Measurements from ENCODE around the gene RCAN1. TPM values are rescaled to one million over a fixed set of nuclear protein-coding genes. Genes with fewer than 3 reads are reported as not detected.

The RCAN1 gene
- total and polyA plus RNA-seq, 11 donors, result 33.7 to 102 (median 57.6) TPM

- TF ChIP-seq CTCF (IDR thresholded peaks at IDR 0.05) (no peak), POLR2A (IDR thresholded peaks at IDR 0.05) (no peak)
- no peak overlapping the region for H3K4me3 ChIP-seq
- no peaks in the 10 kb centered on the region for H3K4me1 ChIP-seq
- intact Hi-C loops (cut with DNase I), result no loop called here
- H3K9me3 ChIP-seq, result peaks cover 0 to 22% (median 13%) of the 10 kb centered on the region in 12 donors
- ATAC-seq, result no peak
- H3K27me3 ChIP-seq, result peaks cover 0 to 10% (median 0%) of the 10 kb centered on the region in 9 donors
- WGBS, 4 donors, result 84 to 88% (median 88%) methylated on average over 1 of the region's 1 CpG
- DNase-seq, result no peak
- no peak overlapping the region for H3K27ac ChIP-seq
- no peaks in the 10 kb centered on the region for H3K36me3 ChIP-seq
Observed at GRCh38 chr21:34651642-34652041, 36.7 kb upstream of the RCAN1 start.

- H3K27me3 ChIP-seq, result peaks cover 0 to 6% (median 0%) of the 10 kb centered on the region in 9 donors
- no peak for TF ChIP-seq POLR2A (IDR thresholded peaks at IDR 0.05)
- TF ChIP-seq CTCF (IDR thresholded peaks at IDR 0.05), result no peak
- ATAC-seq, result no peak
- H3K27ac ChIP-seq, result no peak overlapping the region
- DNase-seq, result no peak
- H3K4me3 ChIP-seq, result no peak overlapping the region
- H3K36me3 ChIP-seq, result no peaks in the 10 kb centered on the region
- intact Hi-C loops (cut with DNase I), result no loop called here
- H3K9me3 ChIP-seq, result peaks cover 0 to 22% (median 13%) of the 10 kb centered on the region in 12 donors
- H3K4me1 ChIP-seq, result no peaks in the 10 kb centered on the region
- 10 to 32% (median 18%) methylated on average over 1 of the region's 1 CpG for WGBS, 4 donors
Observed at GRCh38 chr21:34650861-34651431, 36.0 kb upstream of the RCAN1 start.

GRCh38 chr21:34649400-34649799 lies 34.5 kb upstream of the RCAN1 start:
- H3K36me3 ChIP-seq, result no peaks in the 10 kb centered on the region
- no peak overlapping the region for H3K4me3 ChIP-seq
- peaks cover 0 to 6% (median 0%) of the 10 kb centered on the region in 12 donors for H3K4me1 ChIP-seq
- no peak for ATAC-seq
- H3K9me3 ChIP-seq, result peaks cover 0 to 22% (median 13%) of the 10 kb centered on the region in 12 donors
- H3K27me3 ChIP-seq, result peaks cover 0 to 6% (median 0%) of the 10 kb centered on the region in 9 donors
- 79 to 92% (median 84%) methylated on average over 3 of the region's 3 CpGs for WGBS, 4 donors
- TF ChIP-seq POLR2A (IDR thresholded peaks at IDR 0.05) (no peak), CTCF (IDR thresholded peaks at IDR 0.05) (no peak)
- intact Hi-C loops (cut with DNase I), result no loop called here
- no peak for DNase-seq
- no peak overlapping the region for H3K27ac ChIP-seq

- TF ChIP-seq POLR2A (IDR thresholded peaks at IDR 0.05) (no peak), CTCF (IDR thresholded peaks at IDR 0.05) (no peak)
- Histone ChIP-seq H3K9me3 (peaks cover 0 to 22% (median 13%) of the 10 kb centered on the region in 12 donors), H3K27me3 (peaks cover 0 to 6% (median 0%) of the 10 kb centered on the region in 9 donors), H3K27ac (no peak overlapping the region), H3K36me3 (no peaks in the 10 kb centered on the region), H3K4me3 (no peak overlapping the region), H3K4me1 (peaks cover 0 to 7% (median 0%) of the 10 kb centered on the region in 12 donors)
- DNase-seq, result no peak
- 72 to 80% (median 77%) methylated on average over 6 of the region's 6 CpGs for WGBS, 4 donors
- no peak for ATAC-seq
- intact Hi-C loops (cut with DNase I), result no loop called here
Observed at GRCh38 chr21:34648739-34649297, 33.9 kb upstream of the RCAN1 start.
